Hepatocyte (in vitro differentiated cells): ENCODE results near the gene METAP1D. TPM values are rescaled to one million over a fixed set of nuclear protein-coding genes. Genes with fewer than 3 reads are reported as not detected.

ENCODE experiments used
- DNase-seq: peaks from one replicate; pipeline ENCODE4 v3.0.0-alpha.2; 2016; ENCODE audit warnings: low spot score
- H2AFZ ChIP-seq: fragments of 200-600 bp; sonication (generic); 2 replicates; pipeline ENCODE4 v1.6.0; 2016; ENCODE audit warnings: antibody characterized with exemption, mild to moderate bottlenecking
- H3K27ac ChIP-seq: fragments of 200-600 bp; sonication (generic); 2 replicates; pipeline ENCODE4 v1.5.1; 2016; ENCODE audit warnings: mild to moderate bottlenecking
- H3K27me3 ChIP-seq: fragments of 200-600 bp; sonication (generic); 2 replicates; pipeline ENCODE4 v1.6.1; 2016
- H3K36me3 ChIP-seq: fragments of 200-600 bp; sonication (generic); replicated peaks from 2 replicates; pipeline ENCODE4 v1.5.1; 2016; ENCODE audit warnings: low read depth; ENCODE audit not compliant: insufficient read depth
- H3K4me1 ChIP-seq: fragments of 200-600 bp; sonication (generic); 2 replicates; pipeline ENCODE4 v1.5.1; 2016; ENCODE audit warnings: mild to moderate bottlenecking, moderate library complexity; ENCODE audit not compliant: insufficient read depth
- H3K4me2 ChIP-seq: fragments of 200-600 bp; sonication (generic); 2 replicates; pipeline ENCODE4 v1.6.0; 2016
- H3K4me3 ChIP-seq: fragments of 200-600 bp; sonication (generic); 2 replicates; pipeline ENCODE4 v1.5.1; 2016; ENCODE audit warnings: mild to moderate bottlenecking
- H3K79me2 ChIP-seq: fragments of 200-600 bp; sonication (generic); 2 replicates; pipeline ENCODE4 v1.6.0; 2017; ENCODE audit warnings: mild to moderate bottlenecking
- H3K9me2 ChIP-seq: fragments of 200-600 bp; sonication (generic); replicated peaks from 2 replicates; pipeline ENCODE4 v1.6.0; 2017; ENCODE audit warnings: mild to moderate bottlenecking; ENCODE audit not compliant: insufficient read depth
- H3K9me3 ChIP-seq: fragments of 200-600 bp; sonication (generic); 2 replicates; pipeline ENCODE4 v1.5.1; 2016; ENCODE audit warnings: low read depth, mild to moderate bottlenecking
- H4K20me1 ChIP-seq: fragments of 200-600 bp; sonication (generic); 2 replicates; pipeline ENCODE4 v1.6.0; 2016; ENCODE audit warnings: mild to moderate bottlenecking; ENCODE audit not compliant: insufficient read depth, poor library complexity, severe bottlenecking
- CTCF ChIP-seq: fragments of 200-600 bp; sonication (generic); IDR thresholded peaks from 2 replicates; pipeline ENCODE4 v1.5.1; 2016; ENCODE audit warnings: antibody characterized with exemption, mild to moderate bottlenecking; ENCODE audit not compliant: poor library complexity
- EZH2 ChIP-seq: fragments of 200-600 bp; sonication (generic); IDR thresholded peaks from 2 replicates; pipeline ENCODE4 v1.6.1; 2016; ENCODE audit warnings: antibody characterized with exemption, mild to moderate bottlenecking, borderline replicate concordance
- EZH2phosphoT487 ChIP-seq: fragments of 200-600 bp; sonication (generic); IDR thresholded peaks from one replicate; pipeline ENCODE4 v1.6.1; 2018; ENCODE audit warnings: antibody characterized with exemption, mild to moderate bottlenecking, low read depth, moderate library complexity; ENCODE audit not compliant: unreplicated experiment, severe bottlenecking
- WGBS: methylation state at CpG from one replicate; pipeline ENCODE4 v1.1.6; 2016; ENCODE audit warnings: low lambda C conversion rate; ENCODE audit errors: missing lambda C conversion rate; 5-methylcytosine and 5-hydroxymethylcytosine counted together
- polyA plus RNA-seq: library from polyadenylated mRNA; unstranded; fragments of >200 nt; fragmentation: Nextera tagmentation; extraction: Ambion mirVana; gene quantifications from 2 replicates; pipeline ENCODE4 v1.2.1, GENCODE V29; 2016
- total RNA-seq: library from RNA; depleted of rRNA; stranded (reverse); fragments of >200 nt; gene quantifications from 2 replicates; pipeline ENCODE4 v1.2.3, GENCODE V29; 2014

Gene METAP1D
- total and polyA plus RNA-seq, 2 experiments from 2014 or later: 2.8 to 6.0 TPM

- Histone ChIP-seq H3K4me2 (no peak overlapping the region), H3K4me1 (no peaks in the 10 kb centered on the region), H2AFZ (no peak overlapping the region), H3K4me3 (no peak overlapping the region), H3K27ac (no peak overlapping the region), H3K79me2 (no peaks in the 10 kb centered on the region), H3K36me3 (no peaks in the 10 kb centered on the region), H4K20me1 (no peaks in the 10 kb centered on the region), H3K27me3 (no peaks in the 10 kb centered on the region), H3K9me2 (no peaks in the 10 kb centered on the region), H3K9me3 (no peaks in the 10 kb centered on the region)
- DNase-seq: no peak
- WGBS: 97% methylated on average over 4 of the region's 4 CpGs
- TF ChIP-seq EZH2 (no peak), CTCF (no peak), EZH2phosphoT487 (no peak)
Measured at GRCh38 chr2:172009823-172010222, 10.1 kb downstream of the METAP1D start.

GRCh38 chr2:172011812-172012575, 12.2 kb downstream of the METAP1D start:
- Histone ChIP-seq H3K4me3 (no peak overlapping the region), H4K20me1 (no peaks in the 10 kb centered on the region), H3K27ac (no peak overlapping the region), H3K4me1 (no peaks in the 10 kb centered on the region), H2AFZ (no peak overlapping the region), H3K36me3 (no peaks in the 10 kb centered on the region), H3K27me3 (no peaks in the 10 kb centered on the region), H3K9me3 (no peaks in the 10 kb centered on the region), H3K79me2 (no peaks in the 10 kb centered on the region), H3K4me2 (no peak overlapping the region), H3K9me2 (no peaks in the 10 kb centered on the region)
- WGBS: 85% methylated on average over 11 of the region's 11 CpGs
- no peak for DNase-seq
- TF ChIP-seq EZH2: no peak
- no peak for TF ChIP-seq EZH2phosphoT487
- no peak for TF ChIP-seq CTCF

GRCh38 chr2:172012677-172013391, 13.1 kb downstream of the METAP1D start:
- Histone ChIP-seq H3K9me2 (no peaks in the 10 kb centered on the region), H3K27me3 (no peaks in the 10 kb centered on the region), H3K79me2 (no peaks in the 10 kb centered on the region), H4K20me1 (no peaks in the 10 kb centered on the region), H3K9me3 (no peaks in the 10 kb centered on the region), H2AFZ (no peak overlapping the region), H3K4me2 (no peak overlapping the region), H3K36me3 (no peaks in the 10 kb centered on the region), H3K27ac (no peak overlapping the region), H3K4me3 (no peak overlapping the region), H3K4me1 (no peaks in the 10 kb centered on the region)
- no peak for DNase-seq
- TF ChIP-seq EZH2phosphoT487: no peak
- no peak for TF ChIP-seq CTCF
- no peak for TF ChIP-seq EZH2
- 85% methylated on average over 9 of the region's 9 CpGs for WGBS
